ENCODE measurements around the gene ANKRD11.

ANKRD11 gene

DNA sequence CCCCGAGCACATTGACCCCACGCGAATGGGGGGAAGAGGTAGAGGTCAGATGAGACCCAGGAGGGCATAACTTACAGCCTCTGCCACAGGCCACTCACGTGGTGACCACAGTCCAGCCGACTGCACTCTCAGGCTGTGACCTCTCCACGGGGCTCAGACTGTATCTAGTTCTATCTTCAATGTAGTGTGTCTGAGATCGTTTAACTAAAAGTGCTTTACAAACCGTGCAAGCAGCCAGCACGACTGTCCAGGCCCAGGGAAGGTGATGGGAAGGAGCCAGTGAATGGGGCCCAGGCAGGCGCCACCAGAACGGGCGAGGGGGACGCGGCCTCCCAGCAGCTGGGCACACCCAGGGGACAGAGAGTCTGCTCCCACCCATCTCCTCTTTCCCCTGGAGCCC is 108.6 kb downstream of the ANKRD11 start:
- no peak for DNase-seq (ENCODE audit: low read depth)

DNA sequence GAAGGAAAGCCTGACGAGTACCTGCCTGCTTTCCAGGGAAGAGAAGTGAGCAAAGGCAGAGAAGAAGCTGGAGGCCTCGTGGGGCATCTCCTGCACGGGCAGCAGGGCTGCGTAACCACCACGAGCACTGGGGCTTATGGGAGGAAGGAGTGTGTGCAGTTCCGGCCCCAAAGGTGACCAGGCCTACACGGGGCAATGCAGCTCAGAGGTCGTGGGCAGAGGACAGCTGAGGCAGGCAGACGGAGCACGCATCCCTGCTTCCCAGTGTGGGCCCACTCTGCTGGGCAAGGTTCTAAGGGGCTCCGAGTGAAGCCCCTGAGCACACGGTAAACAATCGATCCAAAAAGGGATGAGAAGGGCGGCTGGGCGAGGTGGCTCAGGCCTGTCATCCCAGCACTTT is 109.7 kb downstream of the ANKRD11 start:
- DNase-seq (ENCODE audit: low read depth), result no peak

DNA sequence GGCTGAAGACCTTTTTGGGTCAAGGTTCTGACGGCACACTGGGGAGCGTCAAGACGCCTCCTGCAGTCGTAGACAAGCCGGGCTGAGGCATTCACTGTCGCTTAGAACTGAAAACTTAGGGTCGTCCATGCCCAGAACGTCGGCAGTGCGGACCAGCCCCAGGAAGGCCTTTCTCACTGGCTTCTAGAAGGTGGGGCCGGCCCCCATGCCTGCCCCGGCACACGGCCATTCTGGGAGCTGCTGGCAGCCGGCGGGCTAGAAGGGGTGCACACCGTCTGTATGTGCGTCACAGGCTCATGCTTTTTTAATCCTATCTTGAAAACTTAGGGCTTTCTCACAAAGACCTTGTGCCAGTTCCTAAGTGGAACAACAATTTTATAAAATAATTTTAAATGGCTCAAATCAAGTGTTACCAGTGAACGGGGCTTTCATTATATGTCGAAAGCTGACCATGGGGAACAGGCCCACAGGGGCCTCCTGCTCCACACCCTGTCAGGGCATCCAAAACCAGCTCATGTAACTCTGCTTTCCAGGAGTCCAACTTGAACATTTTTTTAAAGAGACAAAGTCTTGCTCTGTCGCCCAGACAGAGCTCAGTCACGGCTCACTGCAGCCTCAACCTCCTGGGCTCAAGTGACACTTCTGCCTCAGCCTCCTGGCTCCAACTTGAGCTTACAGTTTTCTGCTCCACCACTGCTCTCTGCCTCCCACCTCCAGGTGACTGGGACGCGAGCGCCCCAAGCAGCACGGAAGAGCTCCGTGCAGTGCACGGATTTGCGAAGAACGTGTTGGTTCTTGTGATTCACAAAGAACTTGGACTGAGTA is 111.2 kb downstream of the ANKRD11 start:
- DNase-seq (ENCODE audit: low read depth), result peak; percentile 56

DNA sequence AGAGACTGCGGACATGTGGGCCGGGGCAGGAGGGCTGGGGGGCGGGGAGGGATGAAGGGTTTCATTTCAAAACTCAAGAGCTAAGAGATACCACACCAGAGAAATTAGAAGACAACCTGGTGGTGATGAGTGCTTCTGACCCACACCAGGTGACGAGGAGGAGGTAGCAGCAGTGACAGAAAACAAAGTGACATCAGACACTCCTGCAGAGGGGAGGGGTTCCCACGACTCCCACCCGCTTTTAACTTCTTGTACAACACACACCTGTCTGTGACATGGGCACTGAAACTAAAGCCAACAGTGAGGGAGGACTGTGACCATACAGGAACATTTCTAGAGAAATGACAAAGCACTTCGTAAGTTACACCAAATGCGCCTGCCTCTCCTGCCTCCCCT is 112.9 kb downstream of the ANKRD11 start:
- DNase-seq (ENCODE audit: low read depth), result no peak

DNA sequence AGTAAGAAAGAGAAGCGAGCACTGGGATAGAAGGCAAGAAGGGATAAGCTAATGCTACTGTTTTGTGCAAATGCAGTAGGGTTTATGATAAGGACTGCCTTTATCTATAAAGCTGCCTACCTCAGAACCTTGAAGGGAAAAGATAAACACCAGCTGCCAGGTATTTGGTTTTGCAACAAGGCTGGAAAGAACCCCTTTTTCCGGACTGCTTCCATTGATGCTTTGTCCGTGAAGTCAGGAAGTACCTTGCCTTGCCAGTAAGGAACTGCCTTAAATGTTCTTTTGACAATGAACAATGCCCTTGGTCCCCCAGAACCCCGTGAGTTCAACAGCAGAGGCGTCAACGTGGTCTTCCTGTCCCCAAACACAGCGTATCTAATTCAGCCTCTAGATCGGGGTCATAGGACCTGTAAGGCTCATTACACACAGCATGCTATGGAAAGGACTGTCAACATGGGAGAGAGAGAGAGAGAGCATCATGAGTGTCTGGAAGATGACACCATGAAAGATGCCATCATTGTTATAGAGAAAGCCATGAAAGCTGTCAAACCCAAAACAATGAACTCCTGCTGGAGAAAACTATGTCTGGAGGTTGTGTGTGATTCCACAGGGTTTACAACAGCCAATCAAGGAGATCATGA is 113.4 kb downstream of the ANKRD11 start:
- DNase-seq (ENCODE audit: low read depth), result no peak

DNA sequence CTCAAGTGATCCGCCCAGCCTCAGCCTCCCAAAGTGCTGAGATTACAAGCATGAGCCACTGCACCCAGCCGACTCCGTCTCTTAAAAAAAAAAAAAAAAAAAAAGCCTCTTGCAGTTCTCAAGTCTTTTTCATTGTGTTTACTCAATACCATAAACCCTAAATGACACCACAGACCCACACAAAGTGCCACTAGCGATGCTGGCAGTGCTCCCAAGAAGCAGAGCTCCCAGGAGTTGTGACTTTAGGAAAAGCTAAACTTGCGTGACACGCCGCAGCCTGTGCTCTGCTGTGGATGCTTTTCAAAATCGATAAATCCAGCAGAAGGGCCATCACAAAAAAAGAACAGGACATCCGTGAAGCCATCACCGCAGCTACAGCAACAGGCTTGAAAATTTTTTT is 114.7 kb downstream of the ANKRD11 start:
- DNase-seq (ENCODE audit: low read depth), result no peak

DNA sequence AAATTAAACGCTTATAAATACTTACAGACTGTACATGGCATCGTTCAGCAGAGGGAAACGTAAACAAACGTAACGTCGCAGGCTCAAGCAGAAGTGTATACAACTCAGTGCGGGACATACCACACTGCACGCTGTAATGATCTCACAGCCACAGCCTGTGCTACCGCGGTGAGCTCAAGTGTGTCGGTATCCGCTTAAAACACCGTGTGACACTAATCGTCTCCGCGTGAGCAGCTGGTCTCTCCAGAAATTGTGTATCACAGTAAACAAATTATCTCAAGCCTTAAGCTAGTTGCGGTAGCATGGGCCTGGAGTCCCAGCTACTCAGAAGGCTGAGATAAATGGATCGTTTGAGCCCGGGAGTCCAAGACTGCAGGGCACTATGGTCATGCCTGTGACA is 115.3 kb downstream of the ANKRD11 start:
- DNase-seq (ENCODE audit: low read depth), result no peak

DNA sequence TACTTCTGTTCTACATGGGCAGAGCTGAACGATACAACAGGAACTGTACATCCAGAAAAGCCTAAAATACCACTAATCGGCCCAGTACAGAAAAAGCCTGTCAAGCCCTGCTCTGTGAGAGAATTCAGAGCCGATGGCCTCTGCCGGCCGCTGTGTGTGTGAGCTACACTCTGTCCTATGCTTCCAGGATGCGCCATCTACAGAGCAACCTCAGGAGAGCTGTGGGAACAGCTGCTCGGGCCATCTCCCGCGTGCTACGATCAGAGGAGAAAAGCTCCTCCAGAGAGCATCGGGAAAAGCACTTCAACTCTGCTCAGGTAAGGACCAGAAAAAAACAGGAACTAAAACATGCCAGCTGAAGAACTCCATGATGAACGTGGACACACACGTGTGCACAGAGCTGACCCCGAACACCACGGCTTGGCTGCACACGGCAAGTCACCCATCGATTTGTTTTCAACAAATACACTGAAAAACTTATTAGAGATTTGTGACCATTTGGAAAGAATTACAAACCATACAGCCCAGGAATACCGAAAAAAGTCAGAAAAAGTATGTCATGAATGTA is 115.9 kb downstream of the ANKRD11 start:
- DNase-seq (ENCODE audit: low read depth), result peak; percentile 60

DNA sequence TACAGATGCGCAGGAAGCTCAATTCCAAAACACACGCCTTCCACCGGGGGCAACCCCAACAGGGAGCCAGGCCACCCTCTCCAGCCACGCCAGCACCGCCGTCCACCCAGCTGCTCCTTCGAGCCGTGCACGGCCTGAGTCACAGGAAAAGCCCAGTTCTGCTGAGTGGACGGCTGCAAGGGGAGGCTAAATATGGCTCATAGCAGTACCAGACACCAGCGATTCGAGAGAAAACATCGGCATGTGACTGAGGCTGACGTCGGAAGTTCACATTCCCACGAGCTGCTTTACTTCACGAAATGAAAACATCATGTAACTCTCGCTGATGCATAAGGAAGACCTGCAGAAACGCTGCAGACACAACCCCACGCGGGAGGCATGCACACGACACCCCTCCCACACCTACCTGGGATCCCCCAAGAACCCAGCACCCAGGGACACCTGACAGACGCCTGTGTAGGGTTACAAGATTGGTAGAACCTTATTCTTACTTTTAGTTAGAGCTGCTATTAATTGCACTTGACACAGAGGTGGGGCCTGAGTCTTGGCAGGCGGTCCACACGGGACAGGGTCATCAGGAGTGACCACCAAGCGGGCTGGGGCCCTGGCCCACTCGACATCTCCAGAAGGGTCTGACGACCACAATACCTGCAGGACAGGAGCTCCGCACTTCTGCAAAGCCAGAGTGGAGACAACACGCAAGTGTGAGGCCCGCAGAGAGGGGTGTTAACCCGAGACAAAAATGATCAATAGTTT is 116.8 kb downstream of the ANKRD11 start:
- DNase-seq (ENCODE audit: low read depth), result peak; percentile 99

DNA sequence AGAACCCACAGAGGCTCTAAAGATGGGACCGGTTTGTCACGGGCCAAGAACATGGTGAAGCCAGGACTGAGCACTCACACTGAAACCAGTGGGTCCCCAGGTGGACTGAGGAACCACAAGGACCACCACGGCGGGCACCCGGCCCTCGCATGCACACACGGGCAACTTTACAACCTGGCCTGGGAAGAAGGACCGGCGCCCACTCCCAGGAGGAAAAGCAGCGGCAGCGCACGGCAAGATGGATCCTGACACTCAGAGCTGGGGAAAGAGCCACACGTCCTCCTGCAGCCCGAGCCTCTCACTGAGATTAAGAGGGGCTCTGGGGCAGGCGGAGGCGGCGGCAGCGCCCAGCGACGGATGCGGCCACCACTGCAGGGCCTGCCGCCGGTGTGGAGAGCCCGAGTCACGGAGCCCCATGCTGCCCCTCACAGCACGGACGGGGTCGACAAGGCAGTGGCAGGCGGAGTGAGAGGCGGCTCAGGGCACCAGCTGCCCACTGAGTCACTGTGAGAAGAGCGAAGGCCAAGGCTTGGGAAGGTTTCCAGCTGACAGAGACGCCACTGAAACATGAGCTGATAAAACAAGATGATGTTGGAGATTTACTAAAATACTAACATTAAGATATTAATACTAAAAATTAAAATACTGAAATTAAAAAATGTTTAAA is 118.3 kb downstream of the ANKRD11 start:
- DNase-seq (ENCODE audit: low read depth), result peak; percentile 57

DNA sequence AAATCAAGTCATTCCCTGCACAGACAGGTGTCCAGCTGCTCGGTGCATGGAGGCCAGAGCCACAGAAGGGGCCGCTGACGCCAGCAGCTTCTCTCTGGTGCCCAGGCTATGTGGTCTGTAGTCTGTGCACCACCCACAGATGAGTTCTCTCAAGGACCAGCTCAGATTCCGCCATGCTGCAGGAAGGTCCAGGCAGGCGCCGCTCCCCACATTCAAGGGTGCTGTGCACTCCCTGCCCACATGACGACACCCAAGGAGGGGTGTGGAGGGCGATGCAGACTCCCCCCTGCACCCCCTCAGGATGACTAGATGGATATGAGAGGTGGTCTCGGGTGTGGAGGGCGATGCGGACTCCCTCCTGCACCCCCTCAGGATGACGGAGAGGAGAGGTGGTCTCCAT is 119.0 kb downstream of the ANKRD11 start:
- DNase-seq (ENCODE audit: low read depth), result no peak

DNA sequence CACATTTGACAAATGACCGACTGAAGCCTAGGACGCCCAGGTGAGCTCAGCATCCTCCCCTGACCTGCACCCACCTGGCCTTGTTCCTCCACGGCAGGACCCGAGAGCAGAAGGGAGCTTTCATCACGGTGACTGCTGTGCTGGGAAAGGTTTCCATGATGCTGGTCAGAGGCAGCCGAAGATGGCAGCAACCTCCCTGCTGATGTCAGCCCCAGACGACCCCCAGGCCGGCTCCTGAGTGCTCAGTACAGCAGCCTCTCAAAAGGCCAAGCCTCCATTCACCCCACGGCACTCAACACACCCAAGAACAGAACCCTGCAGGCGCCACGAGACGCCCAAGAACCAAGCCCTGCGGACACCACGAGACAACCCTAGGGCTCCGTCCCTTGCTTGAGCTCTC is 119.8 kb downstream of the ANKRD11 start:
- no peak for DNase-seq (ENCODE audit: low read depth)

DNA sequence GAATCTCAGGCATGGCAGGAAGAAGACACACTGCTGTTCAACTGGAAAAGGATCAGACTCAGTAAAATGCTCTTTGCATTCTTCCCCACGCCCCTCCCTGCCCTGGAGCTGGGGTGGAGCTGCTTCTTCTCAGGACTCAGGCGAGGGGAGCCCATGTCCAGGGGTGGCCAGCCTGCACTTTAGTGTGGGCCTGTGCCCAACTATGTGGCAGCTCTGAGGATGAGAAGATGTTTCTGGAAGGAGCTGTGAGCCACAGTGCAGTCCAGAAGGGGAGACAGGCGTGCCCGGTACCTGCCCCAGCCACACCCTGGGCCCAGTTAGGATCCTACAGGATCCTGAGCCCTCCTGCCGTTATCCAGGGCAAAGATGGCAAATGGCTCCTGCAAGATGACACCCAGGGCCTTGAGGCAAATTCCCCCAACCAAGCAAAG is 120.3 kb downstream of the ANKRD11 start:
- no peak for DNase-seq (ENCODE audit: low read depth)

DNA sequence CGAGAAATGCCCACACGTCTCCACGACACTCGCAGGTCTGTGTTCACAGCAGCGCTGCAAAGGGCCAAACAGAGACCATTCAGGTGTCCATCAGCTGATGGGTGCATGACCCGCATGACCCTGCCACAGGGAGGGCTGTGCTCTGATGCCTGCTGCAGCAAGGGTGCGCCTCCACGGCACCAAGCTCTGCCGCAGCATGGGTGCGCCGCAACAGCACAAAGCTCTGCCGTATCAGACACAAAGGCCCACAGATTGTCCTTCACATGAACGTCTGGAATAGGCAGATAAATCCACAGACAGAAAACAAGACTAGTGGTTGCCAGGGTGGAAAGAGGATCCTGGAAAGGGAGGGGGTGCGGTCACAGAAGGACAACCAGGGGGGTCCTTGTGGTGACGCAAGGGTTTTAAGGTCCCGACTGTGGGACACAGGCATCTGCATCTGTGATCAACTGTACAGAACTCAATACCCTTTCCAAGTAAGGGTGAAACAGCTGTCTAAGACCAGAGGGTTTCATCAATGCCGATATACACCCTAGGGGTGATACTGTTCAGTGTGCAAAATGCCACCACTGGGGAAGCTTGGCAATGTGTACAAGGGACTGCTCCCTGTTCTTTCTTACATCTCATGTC is 121.0 kb downstream of the ANKRD11 start:
- DNase-seq (ENCODE audit: low read depth), result no peak

DNA sequence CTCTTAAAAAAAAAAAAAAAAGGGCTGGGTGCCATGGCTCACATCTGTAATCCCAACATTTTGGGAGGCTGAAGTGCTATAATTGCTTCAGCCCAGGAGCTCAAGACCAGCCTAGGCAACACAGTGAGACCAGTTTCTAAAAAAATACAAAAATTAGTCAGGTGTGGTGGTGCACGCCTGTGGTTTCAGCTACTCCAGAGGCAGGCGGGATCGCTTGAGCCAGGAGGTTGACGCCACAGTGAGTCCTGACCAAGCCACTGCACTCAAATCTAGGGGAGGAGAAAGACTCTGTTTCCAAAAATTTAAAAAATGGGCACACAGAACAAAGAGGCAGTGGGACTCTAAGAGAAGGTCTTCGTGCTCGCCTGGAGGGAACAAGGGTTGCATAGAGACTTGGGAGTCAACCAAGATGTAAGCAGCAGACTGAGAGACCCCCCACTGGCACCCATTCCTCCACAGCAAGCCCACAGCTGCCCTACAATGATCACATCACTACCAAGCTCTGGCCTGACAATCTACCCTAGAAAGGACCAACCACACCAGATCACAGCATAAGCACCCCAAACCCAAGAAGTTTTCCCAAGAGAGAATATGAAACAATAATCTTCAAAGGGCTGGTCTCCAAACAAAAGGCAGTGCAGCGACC is 121.6 kb downstream of the ANKRD11 start:
- no peak for DNase-seq (ENCODE audit: low read depth)

DNA sequence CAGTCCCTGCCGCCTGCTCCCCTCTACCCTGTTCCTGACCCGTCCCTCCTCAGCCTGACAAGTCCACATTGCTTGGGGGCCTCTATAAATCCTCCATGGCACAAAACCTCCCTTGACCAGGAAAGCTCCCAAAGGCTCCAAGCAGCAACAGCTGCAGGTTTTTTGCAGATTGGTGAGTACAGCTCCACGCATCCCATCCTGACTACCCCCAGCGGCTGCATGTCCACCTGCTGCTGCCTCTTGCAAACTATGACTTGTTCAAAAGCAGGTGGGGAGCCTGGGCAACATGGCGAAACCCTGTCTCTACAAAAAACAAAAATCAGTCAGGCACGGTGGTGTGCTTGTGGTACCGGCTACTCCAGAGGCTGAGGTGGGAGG is 122.8 kb downstream of the ANKRD11 start:
- no peak for DNase-seq (ENCODE audit: low read depth)

DNA sequence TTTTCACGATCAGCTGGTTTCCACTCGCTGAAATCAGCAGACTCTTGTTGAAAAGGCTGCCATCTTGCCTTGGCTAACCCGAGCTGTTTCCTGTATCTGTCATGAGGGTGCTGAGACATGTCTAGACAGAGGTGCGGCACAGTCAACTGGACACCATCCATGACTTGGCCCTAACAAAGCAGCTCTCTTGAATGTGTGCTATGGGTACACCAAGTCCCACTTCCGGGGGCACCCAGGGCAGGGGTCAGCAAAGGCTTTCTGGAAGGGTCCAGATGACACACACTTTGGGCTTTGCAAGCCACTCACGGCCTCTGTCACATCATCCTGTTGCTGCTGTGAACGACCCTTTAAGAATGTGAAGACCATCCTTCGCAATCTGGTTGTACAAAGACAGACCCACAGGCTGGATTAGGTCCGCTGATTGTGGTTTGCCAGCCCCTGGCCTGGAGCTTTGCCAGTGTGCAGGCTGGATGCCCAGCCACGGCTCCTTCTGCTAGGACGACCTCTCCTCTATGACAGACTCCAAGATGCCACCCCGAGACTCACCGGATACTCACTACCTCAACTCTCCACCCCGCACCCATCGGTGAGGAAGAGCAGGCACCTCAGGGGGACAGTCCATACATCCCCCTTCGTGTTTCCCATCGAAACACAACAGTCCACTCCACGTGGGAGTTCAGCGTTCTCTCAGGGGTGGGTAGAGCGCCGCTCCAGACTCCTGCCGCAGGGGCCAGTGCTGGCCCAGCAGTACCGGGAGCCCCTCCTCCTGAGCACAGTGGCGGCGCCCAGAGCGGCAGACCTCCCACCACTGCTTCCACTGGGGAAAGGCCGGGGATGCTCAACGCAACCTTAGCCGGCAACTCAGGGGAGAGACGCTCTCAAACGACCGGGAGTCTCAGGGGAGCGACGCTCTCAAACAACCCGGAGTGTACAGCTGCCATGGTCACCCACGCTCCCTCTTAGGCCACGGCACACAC is 123.5 kb downstream of the ANKRD11 start:
- no peak for DNase-seq (ENCODE audit: low read depth)

DNA sequence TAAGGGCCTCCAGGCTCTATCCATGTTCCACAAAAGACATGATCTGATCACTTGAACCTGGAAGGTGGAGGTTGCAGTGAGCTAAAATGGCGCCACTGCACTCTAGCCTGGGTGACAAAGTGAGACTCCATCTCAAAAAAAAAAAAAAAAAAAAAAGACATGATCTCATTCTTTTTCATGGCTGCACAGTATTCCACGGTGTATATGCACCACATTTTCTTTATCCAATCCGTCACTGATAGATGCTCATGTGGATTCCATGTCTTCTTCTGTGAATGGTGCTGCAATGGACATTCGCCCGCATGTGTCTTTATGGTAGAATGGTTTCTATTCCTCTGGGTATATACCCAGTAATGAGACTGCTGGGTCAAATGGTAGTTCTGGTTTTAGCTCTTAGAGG is 124.4 kb downstream of the ANKRD11 start:
- DNase-seq (ENCODE audit: low read depth), result no peak

DNA sequence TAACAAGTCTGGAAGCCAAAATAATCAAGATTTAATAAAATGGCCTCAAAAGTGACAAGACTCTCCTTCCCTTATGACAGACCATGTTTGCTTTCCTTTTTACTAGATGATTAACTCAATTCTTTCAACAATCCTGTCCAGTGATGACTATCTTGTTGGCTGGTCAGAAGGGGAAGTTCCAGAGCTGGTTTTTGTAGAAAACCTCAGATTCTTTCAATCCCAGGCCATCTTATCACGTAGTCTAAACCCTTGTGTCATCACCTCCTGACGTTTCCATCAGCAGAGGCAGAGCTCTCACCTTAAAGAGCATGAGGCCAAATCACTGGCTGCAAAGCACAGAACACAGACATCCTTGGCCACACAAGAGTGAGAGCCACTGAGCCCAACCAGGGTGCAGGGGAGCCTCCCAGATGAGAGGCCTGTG is 125.3 kb downstream of the ANKRD11 start:
- DNase-seq (ENCODE audit: low read depth), result peak; percentile 93

DNA sequence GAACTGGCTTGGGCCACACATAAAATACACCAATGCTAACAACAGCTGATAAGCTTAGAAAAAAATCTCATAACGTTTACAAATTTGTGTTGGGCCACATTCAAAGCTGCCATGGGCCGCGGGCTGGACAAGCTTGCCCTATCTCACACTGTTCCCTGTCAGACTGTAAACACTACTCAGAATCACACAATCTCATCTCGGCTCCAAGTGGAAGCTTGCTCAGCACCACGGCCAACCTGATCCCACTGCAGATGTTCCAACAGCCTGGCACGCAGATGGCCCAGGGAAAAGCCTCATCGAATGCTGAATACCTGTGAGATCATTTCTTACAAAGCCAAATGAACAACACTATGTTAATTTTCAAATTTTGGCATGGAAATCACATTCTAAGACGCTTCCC is 125.8 kb downstream of the ANKRD11 start:
- DNase-seq (ENCODE audit: low read depth), result peak; percentile 68

Data from amniotic epithelial cell (primary cell).